G401 (cell line): ENCODE results near the gene CCDC124. TPM values are rescaled to one million over a fixed set of nuclear protein-coding genes. Genes with fewer than 3 reads are reported as not detected.

Experiments
- DNase-seq: peaks from one replicate; pipeline ENCODE4 v3.0.0-alpha.2; 2015; ENCODE audit warnings: low spot score
- in situ Hi-C: cut with HindIII; loops from 2 replicates; pipeline ENCODE4 v1.10.0; 2016; ENCODE audit warnings: low sequenced_read_pairs, mixed read lengths
- total RNA-seq: library from RNA; depleted of rRNA; stranded (reverse); fragments of >200 nt; shearing (Covaris generic); gene quantifications from 2 replicates; pipeline ENCODE4 v1.2.3, GENCODE V29; 2014

The CCDC124 gene
- total RNA-seq, 1 experiment from 2014 or later: 230 TPM

DNA sequence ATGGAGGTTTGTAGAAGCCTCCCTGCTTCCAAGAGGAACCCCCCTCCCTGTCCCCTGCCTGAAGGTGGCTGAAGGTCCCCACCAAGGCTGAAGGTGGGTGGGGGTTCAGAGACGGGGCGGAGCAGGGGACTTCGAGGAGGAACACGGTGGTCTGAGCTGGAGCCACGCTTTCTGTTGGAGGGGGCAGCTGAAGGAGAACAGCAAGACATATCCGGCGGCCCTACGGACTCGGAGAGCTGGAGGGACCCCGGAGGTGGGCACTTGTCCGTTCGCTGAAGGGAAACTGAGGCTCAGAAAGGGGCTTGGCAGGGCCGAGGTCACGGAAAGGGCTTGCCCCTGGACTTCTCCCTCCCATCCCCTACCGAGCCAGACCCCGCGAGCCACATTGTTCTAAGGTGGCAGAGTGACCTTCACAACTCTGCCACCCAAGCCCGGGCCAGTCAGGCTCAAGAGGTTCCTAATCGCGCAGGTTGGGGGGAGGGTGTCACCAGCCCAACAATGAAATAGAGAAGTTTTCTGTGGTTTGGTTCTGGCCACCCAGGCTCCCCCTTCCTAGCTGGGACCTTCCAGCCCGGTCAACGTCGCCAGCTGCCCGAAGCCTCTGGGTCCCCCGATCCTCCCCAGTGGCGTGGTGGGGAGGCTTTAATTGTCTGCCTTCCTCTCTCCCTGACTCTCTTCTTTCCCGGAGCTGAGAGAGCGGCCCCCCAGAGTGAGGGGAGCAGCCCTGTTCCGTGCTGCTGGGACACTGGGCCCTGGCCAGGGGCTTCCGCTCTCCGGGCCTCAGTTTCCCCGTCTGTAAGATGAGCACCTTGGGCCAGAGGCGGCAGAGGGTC, 18.6 kb downstream of the CCDC124 start:
- in situ Hi-C loops: loop anchor here (5.0 kb wide), 1 partner anchor 41 kb away; no protein-coding TSS in a partner anchor
- no peak for DNase-seq

- in situ Hi-C loops: loop anchor here (5.0 kb wide), 1 partner anchor 40 kb away; no protein-coding TSS in a partner anchor
- DNase-seq: no peak
These were observed 19.5 kb downstream of the CCDC124 start for GRCh38 chr19:17951990-17952976.

GRCh38 chr19:17953316-17953801, 20.5 kb downstream of the CCDC124 start:
- in situ Hi-C loops: loop anchor here (5.0 kb wide), 1 partner anchor 39 kb away; no protein-coding TSS in a partner anchor
- DNase-seq: no peak

GRCh38 chr19:17953869-17954268, 21.1 kb downstream of the CCDC124 start:
- in situ Hi-C loops: loop anchor here (5.0 kb wide), 1 partner anchor 38 kb away; no protein-coding TSS in a partner anchor
- DNase-seq: no peak

GRCh38 chr19:17954401-17954800, 21.6 kb downstream of the CCDC124 start:
- in situ Hi-C loops: loop anchor here (5.0 kb wide), 1 partner anchor 38 kb away; no protein-coding TSS in a partner anchor
- DNase-seq: no peak

DNA sequence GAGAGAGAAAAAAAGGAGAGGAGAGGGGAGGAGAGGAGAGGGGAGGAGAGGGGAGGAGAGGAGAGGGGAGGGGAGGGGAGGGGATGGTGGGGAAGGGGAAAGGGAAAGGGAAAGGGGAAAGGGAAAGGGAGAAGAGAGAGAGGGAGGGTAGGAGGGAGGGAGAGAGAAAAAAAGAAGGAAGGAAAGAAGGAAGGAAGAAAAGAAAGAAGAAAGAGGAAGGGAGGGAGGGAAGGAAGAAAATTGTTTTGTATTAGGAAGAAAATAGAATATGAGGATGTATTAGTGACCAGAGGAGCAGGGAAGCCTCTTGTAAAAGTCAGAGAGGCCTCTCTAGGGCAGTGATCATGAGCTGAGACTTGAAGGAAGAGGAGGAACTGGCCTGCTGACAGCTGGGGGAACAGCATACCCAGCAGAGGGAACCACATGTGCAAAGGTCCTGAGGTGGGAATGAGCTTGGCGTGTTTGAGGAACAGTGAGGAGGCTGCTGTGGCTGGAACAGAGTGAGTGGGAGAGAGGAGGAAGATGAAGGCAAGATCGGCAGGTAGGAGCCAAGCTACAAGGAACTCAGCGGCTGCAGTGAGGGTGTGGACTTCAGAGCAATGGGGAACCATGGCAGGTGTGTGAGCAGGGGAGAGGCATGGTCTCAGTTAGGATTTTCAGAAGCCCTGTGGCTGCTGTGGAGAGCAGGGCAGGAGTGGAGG, 24.5 kb downstream of the CCDC124 start:
- in situ Hi-C loops: no loop called here
- DNase-seq: no peak

GRCh38 chr19:17957885-17958284, 25.1 kb downstream of the CCDC124 start:
- DNase-seq: no peak
- in situ Hi-C loops: no loop called here

DNA sequence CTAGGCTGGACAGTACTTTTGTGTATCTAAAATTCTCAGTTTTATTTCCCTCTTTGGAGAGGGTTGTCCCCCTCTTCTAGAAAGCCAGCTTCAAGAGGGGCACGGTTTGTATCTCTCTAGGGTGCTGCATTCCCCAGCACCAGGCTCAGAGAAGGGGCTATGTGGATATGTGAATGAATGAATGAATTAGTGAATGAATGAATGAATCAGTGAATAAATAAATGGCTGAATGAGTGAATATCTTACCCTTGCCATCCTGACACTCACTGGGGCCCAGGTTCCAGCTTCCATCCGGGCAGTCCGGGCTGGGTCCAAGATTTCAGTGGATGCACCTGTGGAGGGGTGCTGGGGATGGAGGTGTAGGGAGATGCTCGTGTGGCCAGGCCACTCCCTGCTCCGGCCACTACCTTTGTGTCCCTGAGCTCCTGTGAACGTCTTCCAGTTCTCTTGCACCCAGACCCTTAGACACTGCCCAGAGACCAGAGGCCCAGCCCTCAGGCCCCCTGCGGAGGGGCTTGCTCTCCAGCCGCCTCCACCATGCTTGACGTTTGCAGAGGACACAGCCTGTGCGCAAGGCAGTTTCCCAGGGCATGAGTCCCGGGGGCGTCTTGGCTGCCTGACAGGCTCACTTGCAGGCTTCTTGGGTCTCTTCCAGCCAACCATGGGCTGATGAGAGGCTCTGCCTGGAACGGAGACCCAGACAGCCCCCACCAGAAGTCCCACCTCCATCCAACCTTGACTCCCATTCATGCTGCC, 31.3 kb downstream of the CCDC124 start:
- in situ Hi-C loops: no loop called here
- no peak for DNase-seq

DNA sequence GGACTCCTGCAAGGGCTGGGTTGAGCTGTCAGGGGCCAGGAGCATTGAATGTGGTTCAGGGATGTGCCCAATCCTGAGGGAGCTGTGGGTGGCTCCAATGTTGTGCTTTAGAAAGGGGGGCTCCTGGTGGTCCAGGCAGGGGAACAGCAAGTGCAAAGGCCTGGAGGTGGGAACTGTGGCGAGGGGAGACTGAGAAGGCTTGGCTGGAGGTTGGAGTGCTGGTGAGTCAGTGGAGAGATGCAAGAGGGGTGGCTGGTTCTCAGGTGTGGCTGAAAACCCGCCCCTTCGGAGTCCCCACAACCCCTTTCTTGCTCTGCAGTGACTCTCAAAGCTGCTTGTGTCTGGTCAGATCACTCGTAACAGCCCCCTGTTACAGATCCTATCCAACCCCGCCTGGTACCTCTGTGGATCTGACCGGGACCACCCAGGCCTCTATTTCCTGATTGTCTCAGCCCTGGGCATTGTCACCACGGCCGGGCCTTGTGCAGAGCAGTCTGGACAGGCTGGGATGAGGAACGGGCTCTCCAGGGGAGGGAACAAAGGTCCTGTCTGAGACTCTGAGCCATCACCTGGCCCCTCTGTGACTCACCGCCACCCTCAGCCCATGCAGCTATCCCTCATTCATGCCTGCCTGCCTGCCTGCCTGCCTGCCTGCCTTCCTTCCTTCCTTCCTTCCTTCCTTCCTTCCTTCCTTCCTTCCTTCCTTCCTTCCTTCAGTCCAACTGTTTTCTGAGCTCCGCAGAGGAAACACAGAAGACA, 32.7 kb downstream of the CCDC124 start:
- in situ Hi-C loops: no loop called here
- DNase-seq: no peak

GRCh38 chr19:17966129-17966483, 33.3 kb downstream of the CCDC124 start:
- in situ Hi-C loops: no loop called here
- DNase-seq: no peak

GRCh38 chr19:17966550-17967256, 33.9 kb downstream of the CCDC124 start, which contains the start of gene KCNN1:
TSS of gene KCNN1 (plus strand) at chr19:17967107. CDS start at chr19:17973889, 6,782 bp downstream.
- DNase-seq: no peak
- in situ Hi-C loops: no loop called here

DNA sequence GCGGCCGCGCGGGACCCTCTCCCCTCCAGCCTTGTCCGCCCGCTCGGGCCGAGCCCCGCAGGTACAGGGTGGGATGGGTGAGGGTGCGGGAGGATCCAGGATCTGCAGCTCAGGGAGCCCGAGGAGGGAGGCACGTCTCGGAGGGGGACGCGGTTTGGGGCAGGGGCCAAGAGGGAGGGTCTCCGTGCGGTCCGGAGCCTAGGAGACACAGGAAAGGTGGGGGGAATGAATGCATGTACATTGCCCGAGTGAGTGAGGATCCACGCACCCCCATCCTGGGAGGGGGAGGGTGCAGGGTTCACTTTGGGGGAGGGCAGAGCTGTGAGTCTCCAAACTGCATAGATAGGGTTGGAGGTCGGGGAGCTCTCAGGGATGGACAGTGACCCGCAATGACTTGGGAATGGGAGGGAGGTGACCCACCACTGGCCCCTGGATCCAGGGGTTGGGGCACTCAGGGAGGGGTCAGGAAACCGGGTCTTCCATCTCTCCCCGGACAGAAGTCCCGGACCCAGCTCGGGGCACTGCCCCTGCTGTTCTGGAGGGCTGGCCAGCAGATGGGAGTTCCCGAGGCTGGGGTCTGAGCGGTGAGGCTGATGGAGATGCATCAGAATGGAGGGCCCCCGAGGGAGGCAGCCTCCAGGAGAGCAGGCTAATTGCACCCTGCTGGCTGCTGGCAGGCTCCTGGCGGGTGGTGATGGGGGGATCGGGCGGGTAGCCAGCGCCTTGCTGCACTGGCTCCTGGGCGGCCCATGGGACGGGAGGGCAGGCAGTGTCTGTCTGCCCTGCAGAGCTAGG, 34.6 kb downstream of the CCDC124 start:
- DNase-seq: no peak
- in situ Hi-C loops: no loop called here

DNA sequence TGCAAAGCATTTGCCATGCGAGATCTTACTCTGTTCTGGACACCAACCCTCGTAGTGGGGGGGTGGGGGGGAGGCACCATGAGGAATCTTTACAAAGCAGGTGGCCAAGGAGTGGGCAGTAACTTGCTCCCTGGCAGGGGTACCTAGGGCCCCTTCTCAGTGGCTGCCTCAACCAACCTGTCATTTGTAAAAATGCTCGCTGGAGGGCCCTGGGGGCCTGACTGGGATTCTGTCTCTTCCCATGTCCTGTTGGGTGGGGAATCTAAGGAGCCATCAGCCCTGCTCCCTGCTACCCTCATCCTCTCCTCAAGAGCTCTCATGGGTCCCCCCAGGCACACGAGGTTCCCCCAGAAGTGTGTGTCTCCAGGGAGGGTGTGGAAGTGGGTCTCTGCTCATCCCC, 35.5 kb downstream of the CCDC124 start:
- no peak for DNase-seq

DNA sequence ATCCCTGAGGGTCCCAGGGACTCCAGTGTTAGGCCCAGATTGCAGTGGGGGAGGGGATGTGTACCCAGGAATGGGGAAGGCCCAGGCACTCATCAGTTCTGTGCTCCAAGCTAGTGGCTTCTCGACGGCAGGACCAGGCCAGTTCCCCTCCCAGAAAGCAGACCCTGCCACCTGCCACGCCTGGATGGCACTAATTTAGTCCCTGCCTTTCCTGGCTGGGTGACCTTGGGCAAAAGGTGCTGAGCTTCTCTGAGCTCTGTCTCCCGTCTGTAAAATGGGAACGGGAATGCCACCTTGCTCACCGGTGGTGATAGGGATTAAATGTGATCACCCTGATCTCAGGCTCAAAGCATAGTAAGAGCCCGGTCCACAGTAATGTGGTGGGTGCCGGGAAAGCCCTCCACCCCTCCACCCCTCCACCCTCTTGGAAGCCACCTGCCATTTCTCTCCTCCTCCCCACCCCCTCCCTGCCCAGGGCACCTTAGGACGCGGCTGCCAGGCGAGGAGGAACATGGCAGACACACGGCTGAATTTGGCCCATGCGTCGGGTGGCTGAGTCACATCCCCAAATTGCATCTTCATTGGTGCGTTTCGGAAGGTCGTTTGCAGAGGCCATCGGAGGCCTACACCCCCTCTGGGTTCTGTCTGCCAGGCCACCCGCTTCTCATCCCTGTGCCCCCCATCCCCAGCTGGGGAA, 36.4 kb downstream of the CCDC124 start:
- DNase-seq: no peak
- in situ Hi-C loops: no loop called here

More for the DNA sequence above, 35.5 kb downstream of the CCDC124 start:
- in situ Hi-C loops: no loop called here

- in situ Hi-C loops: no loop called here
These were observed 39.4 kb downstream of the CCDC124 start for GRCh38 chr19:17972230-17972629.

GRCh38 chr19:17973759-17974158, 40.9 kb downstream of the CCDC124 start:
- in situ Hi-C loops: no loop called here
- DNase-seq: no peak

More at GRCh38 chr19:17972230-17972629, 39.4 kb downstream of the CCDC124 start:
- no peak for DNase-seq
